ENCODE measurements around the gene UGP2.
A peak's percentile ranks its signal among the peaks of the same experiment; 100 is the strongest.

UGP2 gene

GRCh38 chr2:63822478-63822877 is 19.2 kb upstream of the UGP2 start:
- peak overlapping the region; percentile 3 to 63 for H3K27ac ChIP-seq
- H3K4me3 ChIP-seq, result no peak overlapping the region
- intact Hi-C loops (cut with DNase I; ENCODE audit: low total_unique reads), result no loop called here
- TF ChIP-seq CTCF (IDR thresholded peaks at IDR 0.05), result no peak
- peaks cover 0 to 42% (median 17%) of the 10 kb centered on the region in 4 donors for H3K4me1 ChIP-seq
- DNase-seq, result no peak
- no peaks in the 10 kb centered on the region for H3K36me3 ChIP-seq
- H3K9me3 ChIP-seq, result no peaks in the 10 kb centered on the region
- no peaks in the 10 kb centered on the region for H3K27me3 ChIP-seq

- no peaks in the 10 kb centered on the region for H3K36me3 ChIP-seq
- no peaks in the 10 kb centered on the region for H3K9me3 ChIP-seq
- TF ChIP-seq CTCF (IDR thresholded peaks at IDR 0.05), result no peak
- H3K4me3 ChIP-seq, result no peak overlapping the region
- H3K4me1 ChIP-seq, result peaks cover 0 to 36% (median 19%) of the 10 kb centered on the region in 4 donors
- no peaks in the 10 kb centered on the region for H3K27me3 ChIP-seq
- H3K27ac ChIP-seq, result peak overlapping the region; percentile 15 to 52
- intact Hi-C loops (cut with DNase I; ENCODE audit: low total_unique reads), result no loop called here
- DNase-seq, result no peak
Measured at GRCh38 chr2:63827749-63828148, 13.9 kb upstream of the UGP2 start.

- no peaks in the 10 kb centered on the region for H3K9me3 ChIP-seq
- H3K4me3 ChIP-seq, result no peak overlapping the region
- no peak for TF ChIP-seq CTCF (IDR thresholded peaks at IDR 0.05)
- DNase-seq, result no peak
- peaks cover 0 to 27% (median 12%) of the 10 kb centered on the region in 4 donors for H3K4me1 ChIP-seq
- no peaks in the 10 kb centered on the region for H3K36me3 ChIP-seq
- no peak overlapping the region for H3K27ac ChIP-seq
- no peaks in the 10 kb centered on the region for H3K27me3 ChIP-seq
- intact Hi-C loops (cut with DNase I; ENCODE audit: low total_unique reads), result no loop called here
Measured at GRCh38 chr2:63831176-63831575, 10.5 kb upstream of the UGP2 start.

- intact Hi-C loops (cut with DNase I; ENCODE audit: low total_unique reads), result no loop called here
- no peak for DNase-seq
Measured at GRCh38 chr2:63834401-63834800, 7.3 kb upstream of the UGP2 start.

GRCh38 chr2:63837036-63837594 is 4.6 kb upstream of the UGP2 start:
- intact Hi-C loops (cut with DNase I; ENCODE audit: low total_unique reads), result no loop called here
- H3K9me3 ChIP-seq, result no peaks in the 10 kb centered on the region
- peaks cover 0 to 32% (median 13%) of the 10 kb centered on the region in 4 donors for H3K4me1 ChIP-seq
- TF ChIP-seq CTCF (IDR thresholded peaks at IDR 0.05), result no peak
- H3K27me3 ChIP-seq, result no peaks in the 10 kb centered on the region
- no peak overlapping the region for H3K4me3 ChIP-seq
- H3K27ac ChIP-seq, result peak overlapping the region; percentile 91 to 98
- no peaks in the 10 kb centered on the region for H3K36me3 ChIP-seq
- DNase-seq, result no peak

More at GRCh38 chr2:63834401-63834800, 7.3 kb upstream of the UGP2 start:
- Histone ChIP-seq H3K9me3 (no peaks in the 10 kb centered on the region), H3K36me3 (no peaks in the 10 kb centered on the region), H3K27me3 (no peaks in the 10 kb centered on the region), H3K4me1 (peaks cover 0 to 25% (median 9%) of the 10 kb centered on the region in 4 donors), H3K4me3 (no peak overlapping the region), H3K27ac (no peak overlapping the region)
- no peak for TF ChIP-seq CTCF (IDR thresholded peaks at IDR 0.05)

Measured in tibial artery (tissue), 4 donors.